ENCODE results near the gene IRF1.

Gene IRF1

DNA sequence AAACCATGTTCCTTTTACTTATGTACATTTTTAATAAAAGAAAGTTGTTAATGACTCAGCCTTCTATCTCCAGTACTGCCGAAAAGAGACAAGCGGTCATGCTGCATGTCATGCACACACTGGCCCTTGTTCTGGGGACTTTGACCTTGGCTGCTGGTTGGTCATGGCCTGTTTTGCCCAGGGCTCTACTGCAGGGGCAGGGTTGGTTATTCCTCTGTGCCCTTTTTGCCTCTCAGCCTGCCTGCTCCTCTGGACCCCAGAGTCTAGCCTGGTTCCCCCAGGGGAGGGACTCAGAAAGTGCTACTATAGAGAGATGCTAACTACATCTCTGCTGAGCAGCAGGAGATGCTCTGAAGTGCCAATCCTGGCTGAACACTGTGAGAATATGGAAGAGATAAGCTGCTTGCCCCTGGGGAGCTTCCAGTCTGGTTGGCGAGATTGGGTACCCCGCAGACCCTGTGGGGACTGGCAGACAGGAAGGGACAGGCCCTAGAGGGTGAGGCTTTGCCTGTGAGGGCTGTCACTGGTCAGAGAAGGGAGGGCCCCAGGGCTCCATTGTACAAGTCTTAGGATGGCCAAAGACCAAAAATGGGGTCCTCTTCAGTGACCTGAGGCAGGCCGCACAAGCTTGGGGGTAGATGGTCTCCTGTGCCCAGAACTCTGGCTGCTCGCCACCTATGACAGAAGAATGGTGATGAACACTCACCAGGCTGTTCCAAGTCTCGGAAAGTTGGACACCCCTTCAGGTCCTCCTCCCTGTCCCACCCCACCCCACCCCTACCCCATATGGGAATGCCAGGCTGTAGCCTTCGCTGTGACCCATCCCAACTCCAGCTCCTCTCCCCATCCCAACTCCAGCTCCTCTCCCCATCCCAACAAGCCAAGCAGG lies 14.3 kb downstream of the IRF1 start:
- no peaks in the 10 kb centered on the region for H3K27me3 Mint-ChIP-seq
- H3K9me3 Mint-ChIP-seq (ENCODE audit: low read depth), result no peaks in the 10 kb centered on the region
- peaks cover 68% of the 10 kb centered on the region for H3K4me1 Mint-ChIP-seq (ENCODE audit: low read depth)
- H3K4me3 Mint-ChIP-seq, result no peak overlapping the region
- H3K27ac Mint-ChIP-seq, result peak overlapping the region; percentile 77
- H3K36me3 Mint-ChIP-seq, result no peaks in the 10 kb centered on the region

DNA sequence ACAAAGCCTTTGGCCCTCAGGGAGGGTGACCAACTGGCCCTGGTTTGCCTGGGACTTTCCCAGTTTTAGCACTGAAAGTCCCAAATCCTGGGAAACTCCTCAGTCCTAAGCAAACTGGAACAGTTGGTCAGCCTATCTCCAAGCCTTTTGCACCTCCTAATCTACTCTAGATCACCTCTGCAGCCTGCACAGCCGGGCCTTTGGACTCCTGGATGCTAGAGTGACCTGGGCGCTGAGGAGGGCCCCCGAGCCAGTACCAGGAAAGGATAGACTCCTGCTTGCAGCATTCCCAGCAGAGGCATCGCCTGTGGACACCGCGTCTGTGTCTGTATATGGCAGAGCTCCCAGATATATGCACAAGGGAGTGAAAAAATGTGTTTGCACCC lies 15.1 kb downstream of the IRF1 start:
- Mint-ChIP-seq H3K9me3 (ENCODE audit: low read depth) (no peaks in the 10 kb centered on the region), H3K4me3 (no peak overlapping the region), H3K27ac (peak overlapping the region; percentile 62), H3K4me1 (ENCODE audit: low read depth) (peaks cover 71% of the 10 kb centered on the region), H3K36me3 (no peaks in the 10 kb centered on the region), H3K27me3 (no peaks in the 10 kb centered on the region)

DNA sequence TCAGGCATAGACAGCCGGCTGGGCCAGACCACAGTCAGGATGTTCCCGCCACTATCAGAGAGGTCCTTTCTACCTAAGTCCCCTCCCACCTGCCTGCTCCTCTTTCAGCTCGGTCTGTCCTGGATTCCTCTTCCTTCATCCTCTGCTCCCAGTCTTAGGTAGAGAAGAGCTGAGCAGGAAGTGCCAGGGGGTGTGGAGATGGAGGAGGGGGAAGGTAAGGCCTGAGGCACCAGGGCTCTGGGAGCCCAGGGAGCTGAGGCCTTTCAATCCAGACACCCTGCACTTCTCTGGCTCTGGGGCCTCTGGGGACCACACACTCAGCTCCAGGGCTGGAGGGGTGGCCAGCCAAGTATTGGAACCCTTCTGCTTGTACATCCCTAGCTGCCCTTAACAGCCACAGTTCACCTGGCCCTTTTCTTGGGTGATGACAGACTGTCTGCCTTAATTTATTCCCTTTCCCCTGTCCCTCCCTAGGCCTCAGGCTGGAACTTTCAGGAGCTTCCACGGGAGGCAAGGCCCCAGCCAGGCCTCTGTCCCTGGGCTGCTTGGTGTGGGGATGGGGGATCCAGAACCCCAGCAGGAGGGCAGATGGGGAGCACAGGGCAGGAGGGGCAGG lies 15.6 kb downstream of the IRF1 start:
- no peaks in the 10 kb centered on the region for H3K36me3 Mint-ChIP-seq
- H3K27me3 Mint-ChIP-seq, result no peaks in the 10 kb centered on the region
- H3K4me1 Mint-ChIP-seq (ENCODE audit: low read depth), result peaks cover 74% of the 10 kb centered on the region
- H3K27ac Mint-ChIP-seq, result peak overlapping the region; percentile 74
- no peaks in the 10 kb centered on the region for H3K9me3 Mint-ChIP-seq (ENCODE audit: low read depth)
- no peak overlapping the region for H3K4me3 Mint-ChIP-seq

GRCh38 chr5:132474131-132474723 lies 16.3 kb downstream of the IRF1 start:
- H3K4me3 Mint-ChIP-seq, result no peak overlapping the region
- H3K36me3 Mint-ChIP-seq, result no peaks in the 10 kb centered on the region
- no peaks in the 10 kb centered on the region for H3K27me3 Mint-ChIP-seq

GRCh38 chr5:132473668-132474067 lies 16.9 kb downstream of the IRF1 start:
- Mint-ChIP-seq H3K4me1 (ENCODE audit: low read depth) (peaks cover 81% of the 10 kb centered on the region), H3K9me3 (ENCODE audit: low read depth) (no peaks in the 10 kb centered on the region), H3K36me3 (no peaks in the 10 kb centered on the region), H3K4me3 (peak overlapping the region; percentile 52), H3K27me3 (no peaks in the 10 kb centered on the region), H3K27ac (peak overlapping the region; percentile 91)

More at GRCh38 chr5:132474131-132474723, 16.3 kb downstream of the IRF1 start:
- Mint-ChIP-seq H3K27ac (peak overlapping the region; percentile 74), H3K9me3 (ENCODE audit: low read depth) (no peaks in the 10 kb centered on the region), H3K4me1 (ENCODE audit: low read depth) (peaks cover 76% of the 10 kb centered on the region)

DNA sequence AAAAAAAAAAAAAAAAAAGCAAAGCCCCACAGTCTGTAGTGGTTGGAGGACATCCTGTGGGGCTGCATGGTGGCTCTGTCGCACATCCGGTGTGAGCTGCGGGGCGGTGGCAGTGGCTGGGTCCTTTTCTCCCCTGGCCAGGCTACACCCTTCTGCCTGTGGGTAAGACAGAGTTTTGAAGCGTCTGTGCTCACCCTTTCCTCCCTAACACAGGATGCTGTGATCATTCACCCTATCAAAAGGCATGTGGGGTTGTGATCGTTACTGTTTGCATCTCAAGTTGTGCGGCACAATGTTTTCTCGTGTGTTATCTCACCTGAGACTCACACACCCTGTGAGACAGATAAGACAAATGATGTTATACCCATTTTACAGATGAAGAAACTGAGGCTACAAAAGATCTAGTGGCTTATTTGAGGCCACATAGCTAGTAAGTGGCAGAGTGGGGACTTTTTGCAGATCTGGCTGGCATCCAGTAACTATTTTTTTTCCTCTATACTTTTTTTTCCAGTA lies 17.5 kb downstream of the IRF1 start:
- Mint-ChIP-seq H3K4me3 (peak overlapping the region; percentile 52), H3K4me1 (ENCODE audit: low read depth) (peaks cover 79% of the 10 kb centered on the region), H3K27ac (peak overlapping the region; percentile 91), H3K27me3 (no peaks in the 10 kb centered on the region), H3K9me3 (ENCODE audit: low read depth) (no peaks in the 10 kb centered on the region), H3K36me3 (no peaks in the 10 kb centered on the region)

GRCh38 chr5:132472431-132472830 lies 18.1 kb downstream of the IRF1 start:
- Mint-ChIP-seq H3K27ac (no peak overlapping the region), H3K4me1 (ENCODE audit: low read depth) (peaks cover 76% of the 10 kb centered on the region), H3K36me3 (no peaks in the 10 kb centered on the region), H3K9me3 (ENCODE audit: low read depth) (no peaks in the 10 kb centered on the region), H3K4me3 (no peak overlapping the region), H3K27me3 (no peaks in the 10 kb centered on the region)

DNA sequence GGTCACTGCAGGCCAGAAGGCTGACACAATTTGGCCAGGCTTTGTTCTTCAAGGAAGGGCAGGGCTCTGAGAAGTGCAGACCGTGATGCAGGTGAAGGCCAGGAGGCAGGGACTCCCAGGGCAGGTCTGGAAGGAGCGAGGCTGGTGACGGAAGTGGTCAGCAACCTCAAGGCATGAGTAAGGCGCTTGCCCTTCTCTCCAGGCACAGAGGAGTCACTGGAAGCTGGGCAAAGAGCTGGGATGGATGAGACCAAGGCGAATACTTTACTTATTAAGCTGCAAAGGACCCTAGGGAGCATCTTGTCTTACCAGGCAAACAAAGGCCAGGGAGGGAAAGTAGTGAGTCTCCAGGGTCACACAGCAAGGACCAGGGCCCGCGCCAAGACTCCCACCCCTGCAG lies 18.6 kb downstream of the IRF1 start:
- H3K27me3 Mint-ChIP-seq, result no peaks in the 10 kb centered on the region
- peak overlapping the region; percentile 28 for H3K4me3 Mint-ChIP-seq
- peaks cover 2% of the 10 kb centered on the region for H3K36me3 Mint-ChIP-seq
- H3K27ac Mint-ChIP-seq, result peak overlapping the region; percentile 76
- H3K9me3 Mint-ChIP-seq (ENCODE audit: low read depth), result no peaks in the 10 kb centered on the region
- H3K4me1 Mint-ChIP-seq (ENCODE audit: low read depth), result peaks cover 76% of the 10 kb centered on the region

- Mint-ChIP-seq H3K27me3 (no peaks in the 10 kb centered on the region), H3K36me3 (peaks cover 2% of the 10 kb centered on the region), H3K4me1 (ENCODE audit: low read depth) (peaks cover 80% of the 10 kb centered on the region), H3K4me3 (peak overlapping the region; percentile 28), H3K9me3 (ENCODE audit: low read depth) (no peaks in the 10 kb centered on the region), H3K27ac (peak overlapping the region; percentile 76)
These were observed 19.2 kb downstream of the IRF1 start for GRCh38 chr5:132471151-132471907.

- Mint-ChIP-seq H3K4me1 (ENCODE audit: low read depth) (peaks cover 80% of the 10 kb centered on the region), H3K27ac (no peak overlapping the region), H3K4me3 (no peak overlapping the region), H3K27me3 (no peaks in the 10 kb centered on the region), H3K36me3 (peaks cover 2% of the 10 kb centered on the region), H3K9me3 (ENCODE audit: low read depth) (no peaks in the 10 kb centered on the region)
These were observed 20.0 kb downstream of the IRF1 start for GRCh38 chr5:132470596-132470995.

GRCh38 chr5:132470010-132470392 lies 20.6 kb downstream of the IRF1 start:
- Mint-ChIP-seq H3K27ac (peak overlapping the region; percentile 46), H3K9me3 (ENCODE audit: low read depth) (no peaks in the 10 kb centered on the region), H3K4me3 (no peak overlapping the region), H3K36me3 (peaks cover 2% of the 10 kb centered on the region), H3K4me1 (ENCODE audit: low read depth) (peaks cover 85% of the 10 kb centered on the region), H3K27me3 (no peaks in the 10 kb centered on the region)

DNA sequence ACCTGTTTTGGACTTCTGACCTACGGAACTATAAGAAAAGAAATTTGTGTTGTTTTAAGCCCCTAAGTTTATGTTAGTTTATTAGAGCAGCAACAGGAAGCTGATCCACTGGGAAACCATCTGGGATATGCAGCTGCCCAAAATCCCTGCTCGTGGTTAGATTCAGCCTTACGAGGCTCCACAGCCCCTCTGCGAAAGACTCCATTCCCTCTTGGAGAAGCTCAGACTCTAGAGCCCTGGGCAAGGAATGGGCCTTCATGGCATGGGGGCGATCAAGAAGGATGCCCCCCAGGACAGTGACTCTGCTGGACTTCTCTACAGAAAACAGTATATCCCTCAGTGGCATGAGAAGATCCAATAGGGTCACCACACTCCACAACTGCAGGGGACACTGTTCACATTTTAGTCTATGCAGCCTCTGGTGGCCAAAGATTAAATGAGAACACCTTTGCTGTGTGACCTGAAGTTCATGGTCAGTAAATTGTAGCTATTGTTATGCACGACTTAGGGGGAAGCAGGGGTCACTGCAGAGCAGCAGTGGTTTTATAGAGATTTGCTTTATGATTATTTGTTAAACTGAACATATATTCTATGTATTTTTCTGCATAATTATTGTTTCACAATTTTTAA lies 21.1 kb downstream of the IRF1 start:
- Mint-ChIP-seq H3K9me3 (ENCODE audit: low read depth) (no peaks in the 10 kb centered on the region), H3K4me1 (ENCODE audit: low read depth) (peaks cover 85% of the 10 kb centered on the region), H3K4me3 (no peak overlapping the region), H3K27ac (peak overlapping the region; percentile 46), H3K27me3 (no peaks in the 10 kb centered on the region), H3K36me3 (peaks cover 2% of the 10 kb centered on the region)

DNA sequence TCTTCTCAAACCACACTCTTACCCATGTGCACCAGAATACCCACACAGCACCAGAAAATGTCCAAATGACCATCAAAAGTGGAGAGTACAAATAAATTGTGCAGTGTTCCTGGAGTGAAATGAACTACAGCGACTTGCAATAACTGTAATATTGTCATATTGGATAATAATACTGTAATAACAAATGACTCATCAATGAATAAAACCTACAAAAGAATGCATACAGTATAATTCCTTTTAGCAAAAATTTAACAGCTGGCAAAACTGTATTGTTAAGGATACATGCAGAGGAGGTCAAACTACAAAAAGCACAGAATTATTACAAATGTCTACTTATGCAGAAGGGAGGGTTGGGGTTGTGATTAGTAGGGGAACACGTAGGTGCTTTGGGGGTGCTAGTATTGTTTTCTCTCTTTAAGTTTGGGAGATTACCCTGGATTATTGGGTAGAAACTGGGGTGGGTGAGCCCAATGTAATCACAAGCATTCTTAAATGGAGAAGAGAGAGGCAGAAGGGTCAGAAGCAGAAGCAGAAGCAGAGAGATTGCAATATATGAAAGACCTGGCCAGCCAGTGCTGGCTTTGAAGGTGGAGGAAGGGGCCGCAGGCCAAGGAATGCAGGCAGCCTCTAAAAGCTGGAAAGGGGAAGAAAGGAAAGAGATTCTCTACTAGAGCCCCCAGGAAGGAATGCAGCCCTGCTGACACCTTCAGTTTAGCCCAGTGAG lies 21.8 kb downstream of the IRF1 start:
- H3K4me3 Mint-ChIP-seq, result no peak overlapping the region
- no peaks in the 10 kb centered on the region for H3K9me3 Mint-ChIP-seq (ENCODE audit: low read depth)
- no peak overlapping the region for H3K27ac Mint-ChIP-seq
- H3K36me3 Mint-ChIP-seq, result peaks cover 2% of the 10 kb centered on the region
- H3K4me1 Mint-ChIP-seq (ENCODE audit: low read depth), result peaks cover 87% of the 10 kb centered on the region
- H3K27me3 Mint-ChIP-seq, result no peaks in the 10 kb centered on the region
